Caco-2 (cell line): ENCODE data around the gene NOPCHAP1. TPM values are rescaled to one million over a fixed set of nuclear protein-coding genes. Genes with fewer than 3 reads are reported as not detected.

ENCODE experiments used
- Bru-seq: library from RNA; stranded (reverse); fragments of 400-500 nt; gene quantifications from one replicate; lab custom pipeline; 2021; lab: Mats Ljungman, UMichigan
- BruChase-seq, 2 experiments: library from RNA; stranded (reverse); fragments of 400-500 nt; gene quantifications; one replicate each; lab custom pipeline; 2021; lab: Mats Ljungman, UMichigan
- BruUV-seq: library from RNA; stranded (reverse); fragments of 400-500 nt; replicated peaks from 2 replicates; lab custom pipeline; 2021; lab: Mats Ljungman, UMichigan
- CTCF ChIA-PET: fragments of 300-600 bp; sonication (Branson Sonifier 250); formaldehyde crosslinking; loops from one replicate; lab custom pipeline; 2022; ENCODE audit warnings: antibody characterized with exemption; lab: Charles Lee
- POLR2A ChIA-PET: fragments of 300-600 bp; sonication (Branson Sonifier 250); formaldehyde crosslinking; loops from one replicate; lab custom pipeline; 2022; ENCODE audit warnings: antibody characterized with exemption; lab: Charles Lee
- DNase-seq, 2 experiments: peaks; one replicate each; pipeline versions ENCODE4 v3.0.0 to v3.0.0-alpha.2; 2020 to 2022
- H3K27me3 ChIP-seq: replicated peaks from 2 replicates; pipeline ENCODE4 v1.6.0; 2011; ENCODE audit warnings: low read length; ENCODE audit not compliant: control insufficient read depth, insufficient read depth
- H3K36me3 ChIP-seq: 2 replicates; pipeline ENCODE4 v1.5.1; 2011; ENCODE audit warnings: low read length; ENCODE audit not compliant: control insufficient read depth, insufficient read depth
- H3K4me1 ChIP-seq: fragments of 250-450 bp; sonication (Bioruptor Pico); 2 replicates; pipeline ENCODE4 v1.5.1; 2020; ENCODE audit warnings: mild to moderate bottlenecking
- H3K4me3 ChIP-seq: 2 replicates; pipeline ENCODE4 v1.5.1; 2011; ENCODE audit warnings: low read depth, mild to moderate bottlenecking, control low read depth, low read length
- H3K9me3 ChIP-seq: fragments of 250-450 bp; sonication (Bioruptor Pico); 2 replicates; pipeline ENCODE4 v1.5.1; 2020; ENCODE audit warnings: mild to moderate bottlenecking, moderate library complexity
- H3K27ac Mint-ChIP-seq: one replicate; pipeline ENCODE4 v1.8.0; 2022; ENCODE audit warnings: mixed read lengths; ENCODE audit not compliant: unreplicated experiment
- H3K27me3 Mint-ChIP-seq: one replicate; pipeline ENCODE4 v1.8.0; 2022; ENCODE audit warnings: mixed read lengths; ENCODE audit not compliant: insufficient read depth, unreplicated experiment
- H3K36me3 Mint-ChIP-seq: one replicate; pipeline ENCODE4 v1.8.0; 2022; ENCODE audit warnings: mild to moderate bottlenecking, mixed read lengths; ENCODE audit not compliant: insufficient read depth, unreplicated experiment
- H3K4me1 Mint-ChIP-seq: one replicate; pipeline ENCODE4 v1.8.0; 2022; ENCODE audit warnings: low read depth, mixed read lengths; ENCODE audit not compliant: unreplicated experiment
- H3K4me3 Mint-ChIP-seq: one replicate; pipeline ENCODE4 v1.8.0; 2022; ENCODE audit warnings: mild to moderate bottlenecking, moderate library complexity, mixed read lengths; ENCODE audit not compliant: unreplicated experiment
- H3K9me3 Mint-ChIP-seq: one replicate; pipeline ENCODE4 v1.8.0; 2022; ENCODE audit warnings: mixed read lengths; ENCODE audit not compliant: unreplicated experiment
- intact Hi-C: fragments of 100-400 bp; cut with micrococcal nuclease; formaldehyde crosslinking; loops from one replicate; pipeline ENCODE4 v1.10.0; 2022; ENCODE audit not compliant: unreplicated experiment
- long read RNA-seq: library from polyadenylated mRNA; stranded (forward); transcript quantifications from one replicate; pipeline ENCODE4 v2.0.0, GENCODE V29; 2022
- total RNA-seq: library from RNA; stranded (reverse); gene quantifications from 2 replicates; pipeline ENCODE4 v1.2.3, GENCODE V29; 2022
- TF ChIP-seq, protein P1 (sequence below), 2 experiments: fragments of 200-600 bp in 1 of 2; IDR thresholded peaks; 1 replicate in 1 of 2; 2 replicates in 1 of 2; pipeline versions ENCODE4 v1.5.1 to v1.8.0; 2011 to 2022; ENCODE audit warnings: antibody characterized with exemption in 1 of 2, control low read depth in 1 of 2, inconsistent platforms in 1 of 2, low read depth in 1 of 2, low read length in 1 of 2, mild to moderate bottlenecking in 1 of 2, moderate library complexity in 1 of 2; ENCODE audit not compliant: insufficient read depth in 1 of 2, severe bottlenecking in 1 of 2, unreplicated experiment in 1 of 2

The NOPCHAP1 gene, protein sequence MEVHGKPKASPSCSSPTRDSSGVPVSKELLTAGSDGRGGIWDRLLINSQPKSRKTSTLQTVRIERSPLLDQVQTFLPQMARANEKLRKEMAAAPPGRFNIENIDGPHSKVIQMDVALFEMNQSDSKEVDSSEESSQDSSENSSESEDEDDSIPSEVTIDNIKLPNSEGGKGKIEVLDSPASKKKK
- 23.0 TPM in 2 replicates for total RNA-seq
- Bru-seq, nascent RNA: percentile 65 among the genes with signal in this experiment
- BruChase-seq, experiment 1, labeled RNA remaining after a 2-hour chase: percentile 74 among the genes with signal in this experiment
- percentile 84 among the genes with signal in this experiment for BruChase-seq, experiment 2, labeled RNA remaining after a 6-hour chase
- long read RNA-seq, full-length matches to known transcripts: 35 of 41 reads
- long read RNA-seq, partial matches to known transcripts: 3 of 41 reads
- long read RNA-seq, other reads (novel, unspliced or antisense): 3 of 41 reads

DNA sequence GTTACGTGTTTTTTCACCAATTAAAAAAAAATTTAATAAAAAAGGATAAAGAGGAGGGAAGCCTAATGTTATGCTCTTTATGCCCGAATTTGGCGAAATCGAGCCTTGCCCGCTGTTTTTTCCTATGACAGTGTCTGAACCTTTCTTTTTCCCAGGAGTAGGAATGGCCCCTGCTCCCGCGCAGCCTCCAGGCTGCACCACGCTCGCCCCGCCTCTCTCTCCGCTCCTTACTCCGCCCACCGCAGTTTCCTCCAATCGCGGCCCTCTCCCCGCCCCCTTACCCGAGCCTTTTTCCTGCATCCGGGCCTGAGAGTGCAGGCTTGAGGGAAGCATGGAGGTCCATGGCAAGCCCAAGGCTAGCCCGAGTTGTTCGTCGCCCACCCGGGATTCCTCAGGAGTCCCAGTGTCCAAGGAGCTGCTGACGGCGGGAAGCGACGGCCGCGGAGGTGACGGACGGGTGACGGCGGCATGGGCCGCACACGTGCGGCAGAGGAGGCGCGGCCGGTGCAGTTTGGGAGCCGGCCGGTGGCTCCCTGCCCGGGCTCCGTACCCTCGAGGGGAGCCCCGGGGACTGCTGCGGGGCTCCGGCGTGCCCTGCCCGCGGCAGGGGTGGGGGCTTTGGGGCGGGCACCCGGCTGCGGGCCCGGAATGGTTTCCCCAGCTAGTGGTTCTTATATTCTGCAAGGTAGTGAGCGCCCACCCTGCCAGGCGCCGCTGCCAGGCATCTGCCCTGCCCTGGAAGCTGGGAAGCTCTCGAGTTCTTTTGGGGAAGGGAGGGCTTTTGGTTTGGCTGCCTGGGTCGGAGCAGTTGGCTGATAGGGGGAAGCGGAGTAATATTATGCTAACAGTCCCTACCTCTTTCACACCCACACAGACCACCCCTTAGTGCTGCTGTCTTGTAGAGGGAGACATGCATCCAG lies at the start of gene NOPCHAP1:
NOPCHAP1 (plus strand) TSS at position 295 of the 920 bp plus-strand sequence; CDS start at position 332, 37 bp downstream.
- peak; percentile 93 to 95 for DNase-seq
- no peaks in the 10 kb centered on the region for H3K36me3 ChIP-seq
- no peaks in the 10 kb centered on the region for H3K27me3 ChIP-seq
- ChIA-PET POLR2A (no interaction called here), CTCF (interaction anchor here (0.7 kb wide), 1 partner anchor 1976 kb away, joined by 3 read pairs; no protein-coding TSS in a partner anchor)
- Mint-ChIP-seq H3K27ac (peak within 1 kb of the TSS; percentile 79), H3K4me3 (peak within 1 kb of the TSS; percentile 88), H3K36me3 (peaks cover 25% of the 10 kb centered on the region), H3K9me3 (no peaks in the 10 kb centered on the region), H3K4me1 (peaks cover 20% of the 10 kb centered on the region), H3K27me3 (no peaks in the 10 kb centered on the region)
- no TSS peak for BruUV-seq
- TF ChIP-seq, protein P1, sequence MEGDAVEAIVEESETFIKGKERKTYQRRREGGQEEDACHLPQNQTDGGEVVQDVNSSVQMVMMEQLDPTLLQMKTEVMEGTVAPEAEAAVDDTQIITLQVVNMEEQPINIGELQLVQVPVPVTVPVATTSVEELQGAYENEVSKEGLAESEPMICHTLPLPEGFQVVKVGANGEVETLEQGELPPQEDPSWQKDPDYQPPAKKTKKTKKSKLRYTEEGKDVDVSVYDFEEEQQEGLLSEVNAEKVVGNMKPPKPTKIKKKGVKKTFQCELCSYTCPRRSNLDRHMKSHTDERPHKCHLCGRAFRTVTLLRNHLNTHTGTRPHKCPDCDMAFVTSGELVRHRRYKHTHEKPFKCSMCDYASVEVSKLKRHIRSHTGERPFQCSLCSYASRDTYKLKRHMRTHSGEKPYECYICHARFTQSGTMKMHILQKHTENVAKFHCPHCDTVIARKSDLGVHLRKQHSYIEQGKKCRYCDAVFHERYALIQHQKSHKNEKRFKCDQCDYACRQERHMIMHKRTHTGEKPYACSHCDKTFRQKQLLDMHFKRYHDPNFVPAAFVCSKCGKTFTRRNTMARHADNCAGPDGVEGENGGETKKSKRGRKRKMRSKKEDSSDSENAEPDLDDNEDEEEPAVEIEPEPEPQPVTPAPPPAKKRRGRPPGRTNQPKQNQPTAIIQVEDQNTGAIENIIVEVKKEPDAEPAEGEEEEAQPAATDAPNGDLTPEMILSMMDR (IDR thresholded peaks at IDR 0.05; ENCODE audit: insufficient read depth in 1 of 2, low read depth in 1 of 2, low read length in 1 of 2, severe bottlenecking in 1 of 2, unreplicated experiment in 1 of 2): no peak
- H3K4me3 ChIP-seq: peak within 1 kb of the TSS; percentile 80
- intact Hi-C loops: loop anchor here (1.0 to 2.0 kb wide), 2 partner anchors 28 to 67 kb away; partner anchors contain the start of gene SLC41A2
- no peaks in the 10 kb centered on the region for H3K9me3 ChIP-seq
- H3K4me1 ChIP-seq: peaks cover 7% of the 10 kb centered on the region; the same call in 1 of the 2 replicates

GRCh38 chr12:104938371-104938770 lies 47.7 kb upstream of the NOPCHAP1 start:
- Mint-ChIP-seq H3K27ac (no peak overlapping the region), H3K36me3 (no peaks in the 10 kb centered on the region), H3K4me1 (no peaks in the 10 kb centered on the region), H3K4me3 (no peak overlapping the region), H3K27me3 (no peaks in the 10 kb centered on the region), H3K9me3 (peaks cover 3% of the 10 kb centered on the region)
- Histone ChIP-seq H3K4me1 (no peaks in the 10 kb centered on the region), H3K4me3 (no peak overlapping the region), H3K27me3 (no peaks in the 10 kb centered on the region), H3K9me3 (no peaks in the 10 kb centered on the region), H3K36me3 (no peaks in the 10 kb centered on the region)
- POLR2A ChIA-PET: no interaction called here
- no peak for DNase-seq
- no TSS peak for BruUV-seq
- TF ChIP-seq, protein P1 (IDR thresholded peaks at IDR 0.05; ENCODE audit: insufficient read depth in 1 of 2, low read depth in 1 of 2, low read length in 1 of 2, severe bottlenecking in 1 of 2, unreplicated experiment in 1 of 2): no peak
- intact Hi-C loops: no loop called here
- CTCF ChIA-PET: no interaction called here

DNA sequence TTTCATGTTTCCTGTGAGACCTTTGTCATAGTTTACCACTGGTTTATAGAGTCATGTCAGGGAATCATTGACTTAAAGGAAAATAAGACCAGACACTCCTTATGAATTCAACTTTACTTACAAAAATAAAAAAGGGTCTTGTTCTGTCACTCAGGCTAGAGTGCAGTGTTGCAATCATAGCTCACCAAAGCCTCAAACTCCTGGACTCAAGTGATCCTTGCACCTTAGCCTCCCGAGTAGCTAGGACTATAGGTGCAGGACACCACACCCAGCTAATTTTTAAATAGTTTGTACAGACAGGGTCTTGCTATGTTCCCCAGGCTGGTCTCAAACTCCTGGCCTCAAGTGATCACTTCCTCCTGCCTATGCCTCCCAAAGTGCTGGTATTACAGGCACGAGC lies 47.0 kb upstream of the NOPCHAP1 start:
- ChIA-PET POLR2A (no interaction called here), CTCF (no interaction called here)
- Mint-ChIP-seq H3K4me1 (no peaks in the 10 kb centered on the region), H3K9me3 (peaks cover 10% of the 10 kb centered on the region), H3K27me3 (no peaks in the 10 kb centered on the region), H3K27ac (no peak overlapping the region), H3K36me3 (no peaks in the 10 kb centered on the region), H3K4me3 (no peak overlapping the region)
- no peak overlapping the region for H3K4me3 ChIP-seq
- no TSS peak for BruUV-seq
- DNase-seq: no peak
- H3K4me1 ChIP-seq: no peaks in the 10 kb centered on the region
- TF ChIP-seq, protein P1 (IDR thresholded peaks at IDR 0.05; ENCODE audit: insufficient read depth in 1 of 2, low read depth in 1 of 2, low read length in 1 of 2, severe bottlenecking in 1 of 2, unreplicated experiment in 1 of 2): no peak
- H3K36me3 ChIP-seq: no peaks in the 10 kb centered on the region
- H3K27me3 ChIP-seq: no peaks in the 10 kb centered on the region
- intact Hi-C loops: no loop called here
- no peaks in the 10 kb centered on the region for H3K9me3 ChIP-seq
